ENCODE results near the gene LDLRAD3. TPM values are rescaled to one million over a fixed set of nuclear protein-coding genes. Genes with fewer than 3 reads are reported as not detected.

The LDLRAD3 gene
- total RNA-seq, 1 donor = 3.1 TPM

GRCh38 chr11:35916270-35916669, 27.6 kb upstream of the LDLRAD3 start:
- Histone ChIP-seq H3K9me3 (ENCODE audit: low read depth, low read length) (no peaks in the 10 kb centered on the region), H3K4me1 (ENCODE audit: insufficient read depth, low read length) (peaks cover 11% of the 10 kb centered on the region), H3K4me3 (ENCODE audit: low read length) (no peak overlapping the region), H3K27me3 (ENCODE audit: insufficient read depth, low read length) (peaks cover 3% of the 10 kb centered on the region)

- no peaks in the 10 kb centered on the region for H3K9me3 ChIP-seq (ENCODE audit: low read depth, low read length)
- H3K4me3 ChIP-seq (ENCODE audit: low read length) = no peak overlapping the region
- peaks cover 5% of the 10 kb centered on the region for H3K4me1 ChIP-seq (ENCODE audit: insufficient read depth, low read length)
These were observed 26.2 kb upstream of the LDLRAD3 start for GRCh38 chr11:35917676-35918075.

GRCh38 chr11:35918716-35919115, 25.1 kb upstream of the LDLRAD3 start:
- H3K27me3 ChIP-seq (ENCODE audit: insufficient read depth, low read length) = peaks cover 3% of the 10 kb centered on the region
- H3K4me3 ChIP-seq (ENCODE audit: low read length) = no peak overlapping the region
- H3K9me3 ChIP-seq (ENCODE audit: low read depth, low read length) = no peaks in the 10 kb centered on the region
- H3K4me1 ChIP-seq (ENCODE audit: insufficient read depth, low read length) = peaks cover 12% of the 10 kb centered on the region

More at GRCh38 chr11:35917676-35918075, 26.2 kb upstream of the LDLRAD3 start:
- H3K27me3 ChIP-seq (ENCODE audit: insufficient read depth, low read length) = peaks cover 3% of the 10 kb centered on the region

- no peaks in the 10 kb centered on the region for H3K9me3 ChIP-seq (ENCODE audit: low read depth, low read length)
- H3K27me3 ChIP-seq (ENCODE audit: insufficient read depth, low read length) = peaks cover 3% of the 10 kb centered on the region
- no peak overlapping the region for H3K4me3 ChIP-seq (ENCODE audit: low read length)
- peaks cover 12% of the 10 kb centered on the region for H3K4me1 ChIP-seq (ENCODE audit: insufficient read depth, low read length)
These were observed 24.6 kb upstream of the LDLRAD3 start for GRCh38 chr11:35919244-35919643.

- H3K4me1 ChIP-seq (ENCODE audit: insufficient read depth, low read length) = peaks cover 28% of the 10 kb centered on the region
- no peaks in the 10 kb centered on the region for H3K27me3 ChIP-seq (ENCODE audit: insufficient read depth, low read length)
- H3K4me3 ChIP-seq (ENCODE audit: low read length) = no peak overlapping the region
- H3K9me3 ChIP-seq (ENCODE audit: low read depth, low read length) = no peaks in the 10 kb centered on the region
These were observed 20.4 kb upstream of the LDLRAD3 start for GRCh38 chr11:35923452-35923851.

GRCh38 chr11:35924811-35925210, 19.1 kb upstream of the LDLRAD3 start:
- Histone ChIP-seq H3K4me1 (ENCODE audit: insufficient read depth, low read length) (peaks cover 30% of the 10 kb centered on the region), H3K9me3 (ENCODE audit: low read depth, low read length) (no peaks in the 10 kb centered on the region), H3K27me3 (ENCODE audit: insufficient read depth, low read length) (no peaks in the 10 kb centered on the region), H3K4me3 (ENCODE audit: low read length) (no peak overlapping the region)

GRCh38 chr11:35927104-35927503, 16.8 kb upstream of the LDLRAD3 start:
- Histone ChIP-seq H3K4me1 (ENCODE audit: insufficient read depth, low read length) (peaks cover 39% of the 10 kb centered on the region), H3K27me3 (ENCODE audit: insufficient read depth, low read length) (no peaks in the 10 kb centered on the region), H3K9me3 (ENCODE audit: low read depth, low read length) (no peaks in the 10 kb centered on the region), H3K4me3 (ENCODE audit: low read length) (no peak overlapping the region)

- Histone ChIP-seq H3K4me3 (ENCODE audit: low read length) (no peak overlapping the region), H3K4me1 (ENCODE audit: insufficient read depth, low read length) (peaks cover 44% of the 10 kb centered on the region), H3K9me3 (ENCODE audit: low read depth, low read length) (no peaks in the 10 kb centered on the region), H3K27me3 (ENCODE audit: insufficient read depth, low read length) (no peaks in the 10 kb centered on the region)
These were observed 16.2 kb upstream of the LDLRAD3 start for GRCh38 chr11:35927682-35928081.

- Histone ChIP-seq H3K9me3 (ENCODE audit: low read depth, low read length) (no peaks in the 10 kb centered on the region), H3K4me1 (ENCODE audit: insufficient read depth, low read length) (peaks cover 47% of the 10 kb centered on the region), H3K27me3 (ENCODE audit: insufficient read depth, low read length) (no peaks in the 10 kb centered on the region), H3K4me3 (ENCODE audit: low read length) (no peak overlapping the region)
These were observed 15.0 kb upstream of the LDLRAD3 start for GRCh38 chr11:35928688-35929395.

GRCh38 chr11:35930466-35930865, 13.4 kb upstream of the LDLRAD3 start:
- Histone ChIP-seq H3K4me3 (ENCODE audit: low read length) (no peak overlapping the region), H3K27me3 (ENCODE audit: insufficient read depth, low read length) (no peaks in the 10 kb centered on the region), H3K4me1 (ENCODE audit: insufficient read depth, low read length) (peaks cover 50% of the 10 kb centered on the region), H3K9me3 (ENCODE audit: low read depth, low read length) (no peaks in the 10 kb centered on the region)

GRCh38 chr11:35932121-35932520, 11.7 kb upstream of the LDLRAD3 start:
- Histone ChIP-seq H3K4me1 (ENCODE audit: insufficient read depth, low read length) (peaks cover 46% of the 10 kb centered on the region), H3K9me3 (ENCODE audit: low read depth, low read length) (no peaks in the 10 kb centered on the region), H3K27me3 (ENCODE audit: insufficient read depth, low read length) (no peaks in the 10 kb centered on the region), H3K4me3 (ENCODE audit: low read length) (no peak overlapping the region)

- Histone ChIP-seq H3K9me3 (ENCODE audit: low read depth, low read length) (no peaks in the 10 kb centered on the region), H3K4me3 (ENCODE audit: low read length) (no peak overlapping the region), H3K4me1 (ENCODE audit: insufficient read depth, low read length) (peaks cover 46% of the 10 kb centered on the region), H3K27me3 (ENCODE audit: insufficient read depth, low read length) (no peaks in the 10 kb centered on the region)
These were observed 11.1 kb upstream of the LDLRAD3 start for GRCh38 chr11:35932681-35933319.

GRCh38 chr11:35933320-35933871, 10.5 kb upstream of the LDLRAD3 start:
- H3K4me3 ChIP-seq (ENCODE audit: low read length) = no peak overlapping the region
- no peaks in the 10 kb centered on the region for H3K27me3 ChIP-seq (ENCODE audit: insufficient read depth, low read length)
- peaks cover 41% of the 10 kb centered on the region for H3K4me1 ChIP-seq (ENCODE audit: insufficient read depth, low read length)
- no peaks in the 10 kb centered on the region for H3K9me3 ChIP-seq (ENCODE audit: low read depth, low read length)

- Histone ChIP-seq H3K4me3 (ENCODE audit: low read length) (no peak overlapping the region), H3K27me3 (ENCODE audit: insufficient read depth, low read length) (no peaks in the 10 kb centered on the region), H3K9me3 (ENCODE audit: low read depth, low read length) (no peaks in the 10 kb centered on the region), H3K4me1 (ENCODE audit: insufficient read depth, low read length) (peaks cover 34% of the 10 kb centered on the region)
These were observed 9.6 kb upstream of the LDLRAD3 start for GRCh38 chr11:35934271-35934670.

GRCh38 chr11:35934981-35935380, 8.9 kb upstream of the LDLRAD3 start:
- H3K4me3 ChIP-seq (ENCODE audit: low read length) = no peak overlapping the region
- H3K4me1 ChIP-seq (ENCODE audit: insufficient read depth, low read length) = peaks cover 34% of the 10 kb centered on the region
- no peaks in the 10 kb centered on the region for H3K27me3 ChIP-seq (ENCODE audit: insufficient read depth, low read length)
- H3K9me3 ChIP-seq (ENCODE audit: low read depth, low read length) = no peaks in the 10 kb centered on the region

All from mononuclear cell (primary cell).